COR-L47 (cell line): Measurements from ENCODE around the gene ZDHHC14.

ENCODE experiments used
- DNase-seq: peaks from one replicate; lab custom pipeline; 2025; lab: John Stamatoyannopoulos, UW

The ZDHHC14 gene

GRCh38 chr6:157599191-157599590 is 218.2 kb downstream of the ZDHHC14 start:
- DNase-seq = no peak

DNA sequence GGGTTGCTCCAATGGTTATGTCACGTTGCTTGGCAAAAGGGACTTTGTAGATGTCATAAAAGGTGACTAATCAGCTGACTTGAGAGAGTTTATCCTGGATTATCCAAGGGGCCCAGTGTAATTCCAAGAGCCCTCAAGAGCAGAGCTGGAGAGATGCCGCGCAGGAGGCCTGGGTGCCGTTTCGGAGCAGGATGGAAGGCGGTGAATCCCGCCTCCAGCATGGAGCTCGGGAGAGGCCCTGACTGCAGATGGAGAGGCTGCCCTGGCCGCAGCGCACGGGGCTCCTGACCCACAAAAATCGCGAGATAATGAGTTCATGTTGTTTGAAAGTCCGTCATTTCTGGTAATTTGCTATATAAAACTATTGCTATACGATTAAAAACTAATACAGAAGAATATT is 219.8 kb downstream of the ZDHHC14 start:
- no peak for DNase-seq

DNA sequence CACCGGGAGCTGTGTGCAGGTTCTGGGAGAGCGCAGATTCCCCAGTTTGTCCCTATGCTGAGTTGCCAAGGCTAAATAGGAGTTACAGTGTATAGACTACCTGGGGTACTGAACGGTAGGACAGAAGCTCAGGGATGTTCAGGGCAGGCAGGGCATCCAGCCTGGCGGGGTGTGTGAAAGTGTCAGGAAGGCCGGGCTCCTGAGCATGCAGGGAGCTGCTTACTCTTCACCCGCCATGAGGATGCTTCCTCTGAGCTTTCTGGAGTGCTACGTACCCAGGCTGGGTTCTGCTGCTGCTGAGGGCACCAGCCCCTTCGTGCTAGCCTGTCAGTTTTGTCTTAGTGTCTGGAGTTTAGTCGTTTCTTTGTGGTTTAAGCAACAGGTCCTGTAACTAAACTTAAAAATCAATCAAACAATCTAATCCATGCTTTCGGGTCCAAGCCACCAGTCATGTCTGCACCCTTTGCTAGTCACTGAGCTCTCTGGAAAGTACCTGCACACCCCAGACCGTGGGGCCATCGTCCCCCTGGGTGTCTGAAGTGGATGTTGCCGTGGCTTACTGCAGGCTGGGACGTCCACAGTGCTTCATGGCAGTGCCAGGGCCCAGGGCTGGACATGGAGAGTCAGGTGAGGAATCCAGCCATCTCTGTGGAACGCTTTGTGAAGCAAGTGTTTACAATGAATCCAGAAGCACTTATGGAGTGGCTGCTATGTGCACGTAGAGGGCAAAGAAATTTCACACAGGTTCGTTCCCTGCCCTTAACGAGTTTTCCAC is 221.7 kb downstream of the ZDHHC14 start:
- no peak for DNase-seq

- no peak for DNase-seq
Observed at GRCh38 chr6:157603314-157603940, 222.4 kb downstream of the ZDHHC14 start.

GRCh38 chr6:157603971-157604370 is 223.0 kb downstream of the ZDHHC14 start:
- DNase-seq = no peak

DNA sequence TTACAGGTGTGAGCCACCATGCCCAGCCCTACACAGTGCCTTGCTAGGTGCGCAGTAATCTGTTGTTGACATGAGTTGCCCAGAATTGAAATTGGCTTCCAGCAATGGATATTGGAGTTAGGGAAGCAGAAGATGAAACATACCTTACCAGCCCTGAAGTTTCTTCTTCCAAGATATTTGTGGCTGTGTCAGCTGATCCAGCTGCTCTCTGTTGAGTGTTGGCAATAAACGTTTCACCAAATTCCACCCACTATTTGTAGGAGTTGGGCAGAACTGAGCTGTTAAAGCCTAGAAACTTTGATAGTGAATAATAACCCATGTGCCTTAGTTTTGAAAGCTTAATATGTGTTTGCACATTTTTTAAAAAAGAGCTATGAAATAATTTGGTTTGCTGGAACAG is 223.8 kb downstream of the ZDHHC14 start:
- DNase-seq = no peak

DNA sequence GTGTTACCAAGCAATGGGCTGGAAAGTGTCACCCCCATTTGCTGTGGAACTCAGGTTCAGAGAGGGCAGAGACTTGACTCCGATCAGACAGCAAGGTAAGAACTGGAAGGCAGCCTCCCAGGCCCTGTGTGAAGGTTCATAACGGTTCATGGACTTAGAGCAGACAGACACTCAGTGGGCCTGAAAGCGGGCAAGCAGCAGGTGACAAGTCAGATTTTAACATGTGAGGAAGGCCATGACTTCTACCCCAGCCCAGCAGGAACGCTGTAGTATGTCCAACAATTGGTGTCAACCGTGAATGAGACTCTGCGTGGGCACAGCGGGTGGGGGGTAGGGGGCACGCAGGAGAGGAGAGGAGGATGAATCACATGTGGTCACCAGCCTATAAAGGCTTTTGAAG is 224.5 kb downstream of the ZDHHC14 start:
- DNase-seq = no peak

- DNase-seq = no peak
Observed at GRCh38 chr6:157606516-157606915, 225.5 kb downstream of the ZDHHC14 start.

DNA sequence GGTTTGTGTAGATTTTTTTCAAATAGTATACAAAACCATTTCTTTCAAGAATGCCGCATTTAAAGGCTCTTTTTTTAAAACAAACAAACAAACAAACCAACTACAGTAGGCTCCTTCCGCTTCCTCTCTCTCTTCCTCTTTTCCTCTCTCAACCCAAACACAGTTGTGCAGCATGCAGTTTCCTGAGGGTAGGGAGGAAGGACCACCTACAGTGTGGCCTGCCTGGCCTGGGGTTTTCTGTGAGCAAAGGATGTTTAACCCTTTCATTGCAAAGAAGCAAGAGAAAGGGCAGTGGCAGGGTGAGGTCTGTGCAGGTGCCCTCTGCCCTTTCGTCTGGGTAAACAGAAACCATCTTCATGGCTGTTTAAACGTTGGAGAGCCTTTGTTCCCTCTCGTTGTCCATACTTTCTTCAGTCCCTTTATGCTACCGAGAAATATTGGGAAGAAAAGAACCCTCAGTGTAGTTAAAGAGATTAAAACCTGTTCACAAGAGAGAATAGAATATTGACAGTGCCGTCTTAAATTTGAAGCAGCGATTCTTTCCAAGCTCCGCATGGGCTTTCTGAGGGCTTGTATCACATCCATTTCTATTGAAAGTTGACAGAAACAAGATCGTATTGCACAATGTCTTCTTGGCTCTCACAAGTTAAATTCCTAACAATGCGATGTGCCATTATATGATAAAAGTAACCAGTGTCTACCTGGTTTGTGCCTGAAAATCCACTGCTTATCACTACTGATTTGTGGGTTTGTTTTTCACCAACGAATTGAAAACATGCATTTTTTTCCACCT is 226.5 kb downstream of the ZDHHC14 start:
- DNase-seq = no peak

DNA sequence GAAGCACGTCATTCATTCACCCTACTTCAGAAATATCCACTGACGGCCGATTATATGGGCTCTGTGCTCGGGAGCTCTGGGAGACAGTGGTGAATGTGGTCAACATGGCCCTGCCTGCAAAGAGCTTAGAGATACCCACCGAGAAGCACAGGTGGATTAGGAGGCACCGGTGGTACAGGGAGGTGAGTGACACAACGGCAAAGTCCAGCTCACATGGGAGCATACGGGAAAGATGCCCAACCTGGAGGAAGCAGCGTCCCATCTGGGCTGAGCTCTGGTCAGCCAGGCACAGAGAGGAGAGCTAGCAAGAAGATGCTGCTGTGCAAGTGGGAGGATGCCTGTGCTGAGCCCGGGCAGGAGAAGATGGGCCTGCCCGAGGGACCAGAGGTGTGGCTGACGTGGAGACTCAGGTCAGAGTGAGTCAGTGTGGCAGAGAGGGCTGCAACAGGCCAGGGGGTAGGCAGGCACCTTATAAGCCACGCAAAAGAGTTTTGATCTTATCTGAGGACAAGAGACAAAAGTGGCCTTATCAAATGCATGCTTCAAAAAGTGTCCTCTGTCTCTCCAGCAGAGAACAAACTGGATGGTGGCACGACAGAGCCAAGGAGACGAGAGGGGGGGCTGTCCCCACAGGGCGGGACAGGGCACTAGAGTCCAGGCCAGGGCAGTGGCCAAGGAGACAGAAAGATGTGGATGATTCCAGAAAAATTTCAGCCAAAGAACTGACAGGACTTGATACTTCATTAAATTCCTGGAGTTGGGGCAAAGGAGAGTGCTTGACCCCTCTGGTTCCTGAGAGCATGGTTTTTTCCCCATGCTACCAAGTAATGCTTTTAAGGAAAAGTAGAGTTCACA is 227.5 kb downstream of the ZDHHC14 start:
- DNase-seq = no peak

GRCh38 chr6:157609117-157609516 is 228.1 kb downstream of the ZDHHC14 start:
- DNase-seq = no peak

DNA sequence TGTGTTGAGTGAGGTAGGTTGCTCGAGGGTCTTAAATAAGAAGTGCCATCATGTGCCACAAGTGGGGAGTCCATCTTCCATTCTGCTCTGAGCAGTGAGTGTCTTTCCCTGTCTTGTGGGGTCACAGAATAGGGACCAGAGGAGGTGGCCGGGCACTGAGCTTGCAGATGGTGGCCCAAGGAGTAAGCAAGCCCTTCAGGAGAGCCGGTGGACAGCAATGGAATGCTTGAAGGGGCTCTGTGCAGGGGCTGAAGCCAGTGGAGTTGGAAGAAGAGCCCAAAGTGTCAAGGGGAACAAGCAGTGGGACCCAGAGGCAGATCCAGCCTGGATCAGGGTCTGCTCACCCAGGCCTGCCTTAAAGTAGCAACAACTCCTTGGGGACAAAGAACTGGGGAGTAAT is 228.6 kb downstream of the ZDHHC14 start:
- no peak for DNase-seq

DNA sequence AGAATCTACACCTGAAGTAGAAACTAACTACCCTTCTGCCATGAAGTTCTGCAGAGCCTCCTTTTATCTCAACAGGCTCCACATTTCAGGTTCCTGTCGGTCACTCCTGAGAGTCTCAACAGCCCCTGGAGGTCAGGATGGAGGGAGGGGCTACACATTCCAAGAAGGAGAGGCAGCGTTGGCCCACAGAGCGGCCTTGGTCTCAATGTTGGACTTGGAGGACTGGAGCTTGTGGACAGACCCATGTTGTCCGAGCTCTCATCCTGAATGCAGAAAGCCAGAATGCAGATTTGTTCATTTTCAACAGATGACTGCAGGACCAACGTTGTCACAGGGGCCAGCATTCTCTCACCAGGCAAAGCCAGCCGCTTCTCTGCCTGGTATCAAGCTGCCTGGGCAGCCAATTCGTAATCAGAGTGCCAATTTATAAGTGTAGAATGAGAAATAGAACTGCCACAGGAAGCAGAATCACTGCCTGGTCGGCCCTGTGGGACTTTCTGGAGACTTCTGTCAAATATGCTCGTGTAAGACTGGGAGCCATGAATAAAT is 229.5 kb downstream of the ZDHHC14 start:
- DNase-seq = no peak

DNA sequence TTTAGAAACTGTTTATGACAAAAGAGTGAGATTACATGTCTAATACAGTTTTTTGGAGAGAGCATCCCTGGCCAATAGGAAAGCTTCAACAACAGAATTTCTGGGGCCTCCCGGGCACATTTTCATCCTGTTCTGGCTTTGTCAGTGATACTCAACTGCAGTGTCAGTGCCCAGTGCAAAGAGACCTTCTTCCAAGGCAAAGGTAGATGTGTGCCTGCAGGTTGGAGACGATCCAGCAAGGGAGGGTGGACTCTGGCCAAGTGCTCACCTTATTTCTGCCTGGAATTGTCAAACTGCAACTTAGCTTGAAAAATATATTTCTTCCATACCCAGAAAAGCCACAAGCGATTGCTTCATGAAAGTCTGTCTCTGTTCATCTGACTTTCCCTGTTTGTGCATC is 230.4 kb downstream of the ZDHHC14 start:
- DNase-seq = no peak

DNA sequence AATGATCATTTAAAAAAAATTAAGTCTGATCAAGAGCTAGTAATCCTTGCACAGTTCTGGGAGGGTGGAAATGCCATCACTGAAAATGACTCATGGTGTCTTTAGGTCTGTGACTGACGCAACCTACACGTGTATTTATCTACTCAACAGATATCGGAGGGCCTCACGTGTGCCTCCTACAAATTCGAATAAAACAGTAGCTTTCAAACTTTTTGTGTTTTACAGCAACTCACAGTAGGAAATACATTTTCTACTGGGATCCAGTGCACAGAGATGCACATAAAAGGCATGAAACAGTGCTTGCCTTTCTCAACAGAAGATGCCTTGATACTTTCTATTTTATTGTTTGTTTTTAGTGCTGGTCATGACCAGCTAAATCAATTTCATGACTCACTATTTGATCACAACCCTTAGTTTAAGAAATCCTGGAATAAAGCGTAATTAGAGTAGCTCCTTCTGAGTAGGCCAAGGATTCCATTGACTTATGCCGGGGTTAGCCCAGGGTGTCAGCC is 232.1 kb downstream of the ZDHHC14 start:
- no peak for DNase-seq

DNA sequence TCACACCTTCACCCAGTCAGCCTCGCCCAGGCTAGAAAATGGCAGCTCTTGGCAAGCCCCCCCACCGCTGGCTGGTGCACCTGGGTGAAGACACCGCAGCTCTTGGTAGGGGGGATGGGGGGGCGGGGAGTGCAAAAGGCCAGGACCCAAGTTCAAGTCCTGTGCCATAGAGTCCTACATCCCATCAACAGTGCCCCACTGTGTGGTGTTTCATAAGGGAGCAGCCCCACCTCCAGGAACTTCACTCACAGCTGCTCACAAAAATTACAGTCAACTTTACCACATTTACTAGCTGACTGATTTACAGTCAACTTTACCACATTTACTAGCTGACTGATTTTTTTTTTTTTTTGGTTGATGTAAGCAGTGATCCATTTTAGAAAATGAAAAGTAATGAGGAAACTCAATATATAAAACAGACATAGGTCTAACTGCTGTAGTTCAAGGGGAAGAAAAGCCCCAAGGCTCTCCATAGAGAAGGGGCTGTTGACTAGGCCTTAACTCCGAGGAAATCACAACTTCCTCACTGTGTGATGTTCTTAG is 233.1 kb downstream of the ZDHHC14 start:
- no peak for DNase-seq

DNA sequence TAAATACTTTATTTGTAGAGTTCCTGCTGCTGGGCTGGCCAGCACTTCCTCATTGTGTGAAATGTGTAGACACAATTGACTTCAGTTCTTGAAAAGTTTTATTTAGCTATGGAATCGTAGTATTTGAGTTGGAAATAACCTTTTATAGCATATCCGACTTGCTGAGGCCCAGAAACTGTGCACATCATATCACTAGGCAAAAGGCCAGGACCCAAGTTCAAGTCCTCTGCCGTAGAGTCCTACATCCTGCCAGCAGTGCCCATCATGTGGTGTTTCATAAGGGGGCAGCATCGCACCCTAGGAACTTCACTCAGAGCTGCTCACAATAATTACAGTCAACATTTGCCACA is 234.4 kb downstream of the ZDHHC14 start:
- no peak for DNase-seq

GRCh38 chr6:157615951-157616350 is 235.0 kb downstream of the ZDHHC14 start:
- no peak for DNase-seq

GRCh38 chr6:157620944-157621343 is 240.0 kb downstream of the ZDHHC14 start:
- DNase-seq = no peak

DNA sequence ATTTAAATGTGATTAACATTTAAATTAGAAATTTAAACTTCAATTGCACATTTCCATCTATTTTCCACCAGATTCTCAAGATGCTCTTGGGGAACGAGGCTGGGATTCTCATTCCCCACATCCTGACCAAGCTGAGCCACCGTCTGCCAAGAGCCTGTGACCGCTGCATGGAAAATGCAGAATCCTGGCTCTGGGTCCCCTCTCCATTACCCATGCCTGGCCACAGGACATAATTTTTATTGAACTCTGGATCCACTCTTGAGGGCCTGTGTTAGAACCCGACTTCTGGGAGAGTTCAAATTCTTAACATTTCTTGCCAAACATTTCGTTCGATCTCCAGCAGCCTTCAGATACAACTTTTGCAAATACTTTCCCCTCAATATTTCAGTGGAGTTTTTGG is 240.4 kb downstream of the ZDHHC14 start:
- no peak for DNase-seq

DNA sequence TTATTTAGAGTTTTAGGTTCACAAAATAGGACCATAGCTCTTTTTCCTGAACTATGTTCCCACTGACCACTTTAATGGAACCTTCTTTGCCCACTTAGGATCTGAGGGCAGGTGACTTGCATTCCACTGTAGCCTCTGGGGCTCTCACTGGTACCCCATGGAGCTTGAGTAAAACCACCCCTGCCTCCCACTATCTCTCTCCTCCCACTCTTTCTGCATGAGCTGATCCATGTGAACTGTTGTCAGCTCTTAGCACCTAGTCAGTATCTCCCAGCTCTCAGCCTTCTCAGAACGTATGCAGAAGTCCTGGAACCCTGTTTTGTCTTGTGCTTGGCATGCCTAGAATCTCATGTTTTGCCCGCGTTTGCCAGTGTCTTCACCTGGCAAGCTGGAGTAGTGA is 241.4 kb downstream of the ZDHHC14 start:
- no peak for DNase-seq
